Ishikawa (cell line): ENCODE results near the gene TRIO.

Source experiments
- CEBPB ChIP-seq: IDR thresholded peaks from 2 replicates; pipeline ENCODE4 v1.6.1; 2012
- CREB1 ChIP-seq: IDR thresholded peaks from 2 replicates; pipeline ENCODE4 v1.6.1; 2012; ENCODE audit warnings: low read depth
- EGR1 ChIP-seq: IDR thresholded peaks from 2 replicates; pipeline ENCODE4 v1.6.1; 2012
- EP300 ChIP-seq: IDR thresholded peaks from 2 replicates; pipeline ENCODE4 v1.6.1; 2012; ENCODE audit warnings: borderline replicate concordance
- FOXM1 ChIP-seq: IDR thresholded peaks from 2 replicates; pipeline ENCODE4 v1.6.1; 2012; ENCODE audit warnings: low read depth, borderline replicate concordance
- NFIC ChIP-seq: IDR thresholded peaks from 2 replicates; pipeline ENCODE4 v1.6.1; 2012
- RAD21 ChIP-seq: IDR thresholded peaks from 2 replicates; pipeline ENCODE4 v1.6.1; 2012; ENCODE audit warnings: low read depth
- TAF1 ChIP-seq: IDR thresholded peaks from 2 replicates; pipeline ENCODE4 v1.6.1; 2012; ENCODE audit warnings: low read depth, mild to moderate bottlenecking
- TCF12 ChIP-seq: IDR thresholded peaks from 2 replicates; pipeline ENCODE4 v1.6.1; 2012; ENCODE audit warnings: low read depth
- TEAD4 ChIP-seq: IDR thresholded peaks from 2 replicates; pipeline ENCODE4 v1.6.1; 2012
- YY1 ChIP-seq: IDR thresholded peaks from 2 replicates; pipeline ENCODE4 v1.6.1; 2012; ENCODE audit warnings: low read depth
- ZBTB7A ChIP-seq: IDR thresholded peaks from 2 replicates; pipeline ENCODE4 v1.6.1; 2012; ENCODE audit warnings: low read depth
- TF ChIP-seq, protein P1 (sequence below): IDR thresholded peaks from 2 replicates; pipeline ENCODE4 v1.6.1; 2012
- TF ChIP-seq, protein P2 (sequence below): IDR thresholded peaks from 2 replicates; pipeline ENCODE4 v1.6.1; 2012
- TF ChIP-seq, protein P3 (sequence below): IDR thresholded peaks from 2 replicates; pipeline ENCODE4 v1.6.1; 2012; ENCODE audit warnings: low read depth, mild to moderate bottlenecking

The TRIO gene

DNA sequence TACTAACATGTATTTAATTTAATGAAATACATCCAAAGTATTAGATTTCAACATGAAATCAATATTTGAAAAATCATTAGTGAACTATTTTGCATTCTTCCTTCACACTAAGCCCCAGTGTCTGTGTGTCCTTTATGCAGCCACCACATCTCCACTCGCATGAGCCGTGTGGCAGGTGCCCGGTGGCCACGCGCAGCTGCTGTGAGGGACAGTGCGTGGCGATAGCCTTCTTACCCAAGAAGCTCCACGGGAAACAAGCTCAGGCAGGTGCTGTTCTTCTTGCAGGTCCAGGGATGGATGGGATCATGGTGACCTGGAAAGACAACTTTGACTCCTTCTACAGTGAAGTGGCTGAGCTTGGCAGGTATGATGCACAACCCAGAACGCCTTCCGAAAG, 359.1 kb downstream of the TRIO start:
- TF ChIP-seq TCF12 (no peak), TAF1 (no peak), FOXM1 (no peak)

DNA sequence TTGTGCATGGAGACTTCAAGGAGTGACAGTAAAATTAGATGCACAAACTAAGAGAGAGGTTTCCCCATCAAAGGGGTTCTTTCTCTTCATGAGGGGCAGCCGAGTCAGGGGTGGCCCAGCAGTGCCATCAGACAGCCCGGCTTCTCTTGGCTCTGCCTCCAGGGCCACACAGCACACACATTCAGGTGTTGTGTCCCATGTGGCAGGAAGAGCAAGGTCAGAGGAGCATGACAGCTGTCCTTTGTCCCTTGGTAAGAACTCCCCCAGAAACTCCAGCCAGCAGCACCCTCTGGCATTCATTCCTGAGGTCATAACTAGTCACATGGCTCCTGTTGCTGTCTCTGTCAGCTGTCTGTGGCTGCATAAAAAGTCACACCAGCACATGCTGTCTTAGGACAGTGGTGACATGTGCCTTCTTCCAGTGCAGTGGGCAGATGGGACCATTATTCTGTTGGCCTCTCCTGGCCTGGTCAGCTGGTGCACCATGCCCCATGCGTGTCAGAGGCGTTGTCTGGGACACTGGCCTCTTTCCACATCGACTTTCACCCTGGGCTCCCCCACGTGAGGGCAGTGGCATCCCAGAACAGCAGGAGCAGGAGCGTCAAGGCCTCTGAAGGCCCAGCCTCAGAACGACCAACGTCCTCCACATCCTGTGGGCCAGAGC, 360.0 kb downstream of the TRIO start:
- TF ChIP-seq FOXM1 (no peak), NFIC (no peak), ZBTB7A (no peak), CREB1 (no peak), RAD21 (no peak), YY1 (no peak), TAF1 (no peak), EGR1 (no peak), TCF12 (no peak), CEBPB (no peak)
- TF ChIP-seq, protein P1, sequence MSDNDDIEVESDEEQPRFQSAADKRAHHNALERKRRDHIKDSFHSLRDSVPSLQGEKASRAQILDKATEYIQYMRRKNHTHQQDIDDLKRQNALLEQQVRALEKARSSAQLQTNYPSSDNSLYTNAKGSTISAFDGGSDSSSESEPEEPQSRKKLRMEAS = no peak

DNA sequence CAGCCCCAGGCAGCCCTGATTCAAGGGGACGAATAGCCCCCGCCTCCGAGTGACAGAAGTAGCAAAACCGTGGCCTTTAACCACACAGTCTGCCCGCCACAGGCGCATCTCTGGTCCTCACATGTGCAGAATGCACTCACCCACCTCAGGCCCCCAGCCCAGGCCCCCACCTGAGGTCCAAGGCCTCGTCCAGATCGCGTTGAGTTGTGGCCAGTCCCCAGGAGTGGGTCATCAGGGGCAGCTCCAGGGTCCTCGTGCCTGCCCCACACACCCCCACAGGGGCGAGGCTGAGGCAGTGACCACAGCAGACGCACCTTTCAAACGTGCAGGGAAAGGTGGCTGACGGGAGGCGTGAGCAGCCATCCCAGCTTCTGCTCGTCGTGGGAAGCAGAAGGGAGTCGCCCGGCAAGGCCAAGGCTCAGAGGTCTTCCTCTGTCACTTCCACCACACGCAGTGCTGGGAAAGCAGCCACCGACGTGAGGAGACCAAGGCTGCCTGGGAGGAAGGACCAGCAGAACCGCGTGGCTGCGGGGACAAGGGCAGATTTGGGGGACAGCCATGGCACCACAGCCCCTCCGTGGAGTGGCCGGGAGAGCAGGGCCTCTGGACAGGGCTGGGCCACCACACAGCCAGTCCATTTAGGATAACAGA, 360.7 kb downstream of the TRIO start:
- TF ChIP-seq NFIC = no peak
- TF ChIP-seq FOXM1 = no peak
- TF ChIP-seq TAF1 = no peak
- no peak for TF ChIP-seq EP300
- no peak for TF ChIP-seq RAD21
- no peak for TF ChIP-seq TEAD4

DNA sequence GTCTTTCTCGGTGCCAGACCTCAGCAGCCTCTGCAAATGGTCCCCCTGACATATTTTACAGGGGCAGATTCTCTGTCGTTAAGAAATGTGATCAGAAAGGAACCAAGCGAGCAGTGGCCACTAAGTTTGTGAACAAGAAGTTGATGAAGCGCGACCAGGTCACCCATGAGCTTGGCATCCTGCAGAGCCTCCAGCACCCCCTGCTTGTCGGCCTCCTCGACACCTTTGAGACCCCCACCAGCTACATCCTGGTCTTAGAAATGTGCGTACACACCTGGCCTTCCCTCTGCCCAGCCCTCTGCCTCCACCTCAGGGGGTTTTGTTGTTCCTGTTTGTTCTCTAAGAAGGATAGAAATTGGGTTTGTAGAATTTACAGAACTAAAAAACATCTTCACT, 361.2 kb downstream of the TRIO start:
- no peak for TF ChIP-seq FOXM1
- TF ChIP-seq CEBPB = no peak
- no peak for TF ChIP-seq CREB1
- TF ChIP-seq, protein P1 = no peak
- no peak for TF ChIP-seq EGR1
- no peak for TF ChIP-seq TAF1
- no peak for TF ChIP-seq ZBTB7A
- no peak for TF ChIP-seq YY1
- no peak for TF ChIP-seq TCF12
- no peak for TF ChIP-seq TEAD4
- no peak for TF ChIP-seq NFIC
- TF ChIP-seq RAD21 = no peak
- TF ChIP-seq, protein P2, sequence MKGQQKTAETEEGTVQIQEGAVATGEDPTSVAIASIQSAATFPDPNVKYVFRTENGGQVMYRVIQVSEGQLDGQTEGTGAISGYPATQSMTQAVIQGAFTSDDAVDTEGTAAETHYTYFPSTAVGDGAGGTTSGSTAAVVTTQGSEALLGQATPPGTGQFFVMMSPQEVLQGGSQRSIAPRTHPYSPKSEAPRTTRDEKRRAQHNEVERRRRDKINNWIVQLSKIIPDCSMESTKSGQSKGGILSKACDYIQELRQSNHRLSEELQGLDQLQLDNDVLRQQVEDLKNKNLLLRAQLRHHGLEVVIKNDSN = no peak
- TF ChIP-seq, protein P3, sequence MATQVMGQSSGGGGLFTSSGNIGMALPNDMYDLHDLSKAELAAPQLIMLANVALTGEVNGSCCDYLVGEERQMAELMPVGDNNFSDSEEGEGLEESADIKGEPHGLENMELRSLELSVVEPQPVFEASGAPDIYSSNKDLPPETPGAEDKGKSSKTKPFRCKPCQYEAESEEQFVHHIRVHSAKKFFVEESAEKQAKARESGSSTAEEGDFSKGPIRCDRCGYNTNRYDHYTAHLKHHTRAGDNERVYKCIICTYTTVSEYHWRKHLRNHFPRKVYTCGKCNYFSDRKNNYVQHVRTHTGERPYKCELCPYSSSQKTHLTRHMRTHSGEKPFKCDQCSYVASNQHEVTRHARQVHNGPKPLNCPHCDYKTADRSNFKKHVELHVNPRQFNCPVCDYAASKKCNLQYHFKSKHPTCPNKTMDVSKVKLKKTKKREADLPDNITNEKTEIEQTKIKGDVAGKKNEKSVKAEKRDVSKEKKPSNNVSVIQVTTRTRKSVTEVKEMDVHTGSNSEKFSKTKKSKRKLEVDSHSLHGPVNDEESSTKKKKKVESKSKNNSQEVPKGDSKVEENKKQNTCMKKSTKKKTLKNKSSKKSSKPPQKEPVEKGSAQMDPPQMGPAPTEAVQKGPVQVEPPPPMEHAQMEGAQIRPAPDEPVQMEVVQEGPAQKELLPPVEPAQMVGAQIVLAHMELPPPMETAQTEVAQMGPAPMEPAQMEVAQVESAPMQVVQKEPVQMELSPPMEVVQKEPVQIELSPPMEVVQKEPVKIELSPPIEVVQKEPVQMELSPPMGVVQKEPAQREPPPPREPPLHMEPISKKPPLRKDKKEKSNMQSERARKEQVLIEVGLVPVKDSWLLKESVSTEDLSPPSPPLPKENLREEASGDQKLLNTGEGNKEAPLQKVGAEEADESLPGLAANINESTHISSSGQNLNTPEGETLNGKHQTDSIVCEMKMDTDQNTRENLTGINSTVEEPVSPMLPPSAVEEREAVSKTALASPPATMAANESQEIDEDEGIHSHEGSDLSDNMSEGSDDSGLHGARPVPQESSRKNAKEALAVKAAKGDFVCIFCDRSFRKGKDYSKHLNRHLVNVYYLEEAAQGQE = no peak
- no peak for TF ChIP-seq EP300

DNA sequence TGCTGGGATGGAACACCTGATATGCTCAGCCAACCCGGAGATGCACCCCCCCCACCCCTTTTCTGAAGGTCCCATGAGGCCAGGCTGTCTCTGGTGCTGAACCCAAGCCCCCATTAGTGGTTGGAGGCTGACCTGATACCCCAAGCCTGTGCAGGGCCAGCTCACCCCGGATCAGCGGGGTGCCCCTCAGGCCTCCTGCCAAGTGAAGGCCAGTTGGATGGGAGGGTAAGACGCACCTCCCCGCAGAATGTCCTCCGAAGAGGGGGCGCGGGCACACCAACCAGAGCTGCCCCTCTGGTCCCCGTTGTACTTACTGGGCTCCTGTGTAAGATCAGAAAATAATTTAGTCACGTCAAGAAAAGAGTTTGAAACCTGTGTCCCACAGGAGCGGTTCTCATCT, 361.7 kb downstream of the TRIO start:
- TF ChIP-seq CREB1 (no peak), FOXM1 (no peak), TEAD4 (no peak), TCF12 (no peak), NFIC (no peak), YY1 (no peak), EP300 (no peak), CEBPB (no peak), TAF1 (no peak), EGR1 (no peak), RAD21 (no peak), ZBTB7A (no peak)
- TF ChIP-seq, protein P2 = no peak
- TF ChIP-seq, protein P3 = no peak
- TF ChIP-seq, protein P1 = no peak
